K562 (cell line): ENCODE measurements around the gene CBY3. TPM values are rescaled to one million over a fixed set of nuclear protein-coding genes. Genes with fewer than 3 reads are reported as not detected.
A peak's percentile ranks its signal among the peaks of the same experiment; 100 is the strongest.

Experiments used
- CHD4 ChIP-seq: fragments of 200-600 bp; sonication (generic); IDR thresholded peaks from 3 replicates; pipeline ENCODE4 v1.6.1; 2012; ENCODE audit warnings: low read depth, mild to moderate bottlenecking, mixed read lengths, low read length, inconsistent platforms; ENCODE audit not compliant: insufficient read depth, insufficient replicate concordance, poor library complexity, severe bottlenecking
- DNMT1 ChIP-seq: fragments of 450-650 bp; IDR thresholded peaks from 2 replicates; pipeline ENCODE4 v1.6.1; 2016; ENCODE audit warnings: antibody characterized with exemption, mild to moderate bottlenecking
- FOXA3 ChIP-seq, 2 experiments: fragments of 450-650 bp in 1 of 2; sonication (generic) in 1 of 2; formaldehyde crosslinking; IDR thresholded peaks in 1 of 2; conservative IDR thresholded peaks in 1 of 2; 2 replicates each; pipeline versions ENCODE4 v1.4.0 to v1.8.0; 2020 to 2022; ENCODE audit warnings: mild to moderate bottlenecking in 2 of 2, missing genetic modification reagents in 1 of 2
- TEAD4 ChIP-seq, 2 experiments: sonication (generic) in 1 of 2; formaldehyde crosslinking in 1 of 2; IDR thresholded peaks; 2 replicates each; pipeline versions ENCODE4 v1.6.1 to v1.8.0; 2012 to 2022; ENCODE audit warnings: borderline replicate concordance in 1 of 2, inconsistent platforms in 1 of 2, low read length in 1 of 2, mild to moderate bottlenecking in 1 of 2, missing genetic modification reagents in 1 of 2
- TOE1 ChIP-seq, 2 experiments: fragments of 450-650 bp in 1 of 2; sonication (generic) in 1 of 2; formaldehyde crosslinking in 1 of 2; IDR thresholded peaks; 2 replicates each; pipeline versions ENCODE4 v1.7.1 to v1.8.0; 2016 to 2022; ENCODE audit warnings: borderline replicate concordance in 2 of 2, mild to moderate bottlenecking in 2 of 2, antibody characterized with exemption in 1 of 2, inconsistent platforms in 1 of 2, low read depth in 1 of 2, missing genetic modification reagents in 1 of 2, moderate library complexity in 1 of 2
- ZNF217 ChIP-seq: sonication (generic); formaldehyde crosslinking; IDR thresholded peaks from 2 replicates; pipeline ENCODE4 v1.8.0; 2022; ENCODE audit warnings: mild to moderate bottlenecking, missing genetic modification reagents
- ZNF609 ChIP-seq: sonication (generic); formaldehyde crosslinking; IDR thresholded peaks from 2 replicates; pipeline ENCODE4 v1.8.1; 2023; ENCODE audit warnings: missing genetic modification reagents, mild to moderate bottlenecking, borderline replicate concordance
- polyA plus RNA-seq, 8 experiments: library from polyadenylated mRNA; depleted of rRNA in 4 of 8; stranded (reverse) in 5 of 8; unstranded in 3 of 8; fragments of >200 nt; fragmentation: Nextera tagmentation in 2 of 8; fragmentation: Illumina TruSeq in 1 of 8; extraction: Ambion mirVana in 2 of 8; extraction: Trizol in 1 of 8; gene quantifications; 2 replicates each; pipeline versions ENCODE4 v1.2.1 to v1.2.3, GENCODE V29; 2011 to 2014; ENCODE audit warnings: inconsistent platforms in 1 of 8, missing spikeins in 1 of 8
- total RNA-seq, 7 experiments: library from RNA; depleted of rRNA in 6 of 7; stranded (reverse); fragments of >200 nt in 6 of 7; fragmentation: Illumina TruSeq in 2 of 7; extraction: Trizol in 2 of 7; gene quantifications; 2 replicates each; pipeline versions ENCODE4 v1.2.1 to v1.2.3, GENCODE V29; 2011 to 2021; ENCODE audit warnings: low replicate concordance in 1 of 7
- TF ChIP-seq, protein P1 (sequence below): sonication (generic); formaldehyde crosslinking; IDR thresholded peaks from 2 replicates; pipeline ENCODE4 v1.8.1; 2023; ENCODE audit warnings: mild to moderate bottlenecking, missing genetic modification reagents
- TF ChIP-seq, protein P2 (sequence below): sonication (generic); formaldehyde crosslinking; IDR thresholded peaks from 2 replicates; pipeline ENCODE4 v1.8.0; 2022; ENCODE audit warnings: mild to moderate bottlenecking, missing genetic modification reagents
- TF ChIP-seq, protein P3 (sequence below): sonication (generic); formaldehyde crosslinking; IDR thresholded peaks from 2 replicates; pipeline ENCODE4 v1.8.0; 2022; ENCODE audit warnings: mild to moderate bottlenecking, missing genetic modification reagents
- TF ChIP-seq, protein P4 (sequence below): sonication (generic); formaldehyde crosslinking; IDR thresholded peaks from 2 replicates; pipeline ENCODE4 v1.9.0; 2022; ENCODE audit warnings: mild to moderate bottlenecking, missing genetic modification reagents

The CBY3 gene
- total and polyA plus RNA-seq, 9 of the 15 experiments (the other 6 are each of a cell fraction or from before 2014, with no cell fraction given), result not detected

- TF ChIP-seq ZNF609 (peak; percentile 89), DNMT1 (no peak), FOXA3 (CRISPR knock-in tag; conservative IDR thresholded peaks at IDR 0.05 in 1 of 2, IDR thresholded peaks at IDR 0.05 in 1 of 2) (peak in 1 of 2 experiments; percentile 63; a peak in 1 of 4 replicates), ZNF217 (CRISPR knock-in tag) (no peak), TEAD4 (IDR thresholded peaks at IDR 0.05; ENCODE audit: low read length) (no peak), TEAD4 (CRISPR knock-in tag; IDR thresholded peaks at IDR 0.05; ENCODE audit: borderline replicate concordance) (peak; percentile 61; the same call in 1 of the 2 replicates), CHD4 (no peak), TOE1 (IDR thresholded peaks at IDR 0.05; ENCODE audit: borderline replicate concordance) (no peak), TOE1 (CRISPR knock-in tag; IDR thresholded peaks at IDR 0.05; ENCODE audit: borderline replicate concordance, low read depth) (peak; percentile 47; the same call in 1 of the 2 replicates)
- TF ChIP-seq, protein P1, sequence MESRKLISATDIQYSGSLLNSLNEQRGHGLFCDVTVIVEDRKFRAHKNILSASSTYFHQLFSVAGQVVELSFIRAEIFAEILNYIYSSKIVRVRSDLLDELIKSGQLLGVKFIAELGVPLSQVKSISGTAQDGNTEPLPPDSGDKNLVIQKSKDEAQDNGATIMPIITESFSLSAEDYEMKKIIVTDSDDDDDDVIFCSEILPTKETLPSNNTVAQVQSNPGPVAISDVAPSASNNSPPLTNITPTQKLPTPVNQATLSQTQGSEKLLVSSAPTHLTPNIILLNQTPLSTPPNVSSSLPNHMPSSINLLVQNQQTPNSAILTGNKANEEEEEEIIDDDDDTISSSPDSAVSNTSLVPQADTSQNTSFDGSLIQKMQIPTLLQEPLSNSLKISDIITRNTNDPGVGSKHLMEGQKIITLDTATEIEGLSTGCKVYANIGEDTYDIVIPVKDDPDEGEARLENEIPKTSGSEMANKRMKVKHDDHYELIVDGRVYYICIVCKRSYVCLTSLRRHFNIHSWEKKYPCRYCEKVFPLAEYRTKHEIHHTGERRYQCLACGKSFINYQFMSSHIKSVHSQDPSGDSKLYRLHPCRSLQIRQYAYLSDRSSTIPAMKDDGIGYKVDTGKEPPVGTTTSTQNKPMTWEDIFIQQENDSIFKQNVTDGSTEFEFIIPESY (CRISPR knock-in tag), result peak; percentile 97
- TF ChIP-seq, protein P2, sequence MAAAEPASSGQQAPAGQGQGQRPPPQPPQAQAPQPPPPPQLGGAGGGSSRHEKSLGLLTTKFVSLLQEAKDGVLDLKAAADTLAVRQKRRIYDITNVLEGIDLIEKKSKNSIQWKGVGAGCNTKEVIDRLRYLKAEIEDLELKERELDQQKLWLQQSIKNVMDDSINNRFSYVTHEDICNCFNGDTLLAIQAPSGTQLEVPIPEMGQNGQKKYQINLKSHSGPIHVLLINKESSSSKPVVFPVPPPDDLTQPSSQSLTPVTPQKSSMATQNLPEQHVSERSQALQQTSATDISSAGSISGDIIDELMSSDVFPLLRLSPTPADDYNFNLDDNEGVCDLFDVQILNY (CRISPR knock-in tag), result peak; percentile 95; the same call in 1 of the 2 replicates
- TF ChIP-seq, protein P3, sequence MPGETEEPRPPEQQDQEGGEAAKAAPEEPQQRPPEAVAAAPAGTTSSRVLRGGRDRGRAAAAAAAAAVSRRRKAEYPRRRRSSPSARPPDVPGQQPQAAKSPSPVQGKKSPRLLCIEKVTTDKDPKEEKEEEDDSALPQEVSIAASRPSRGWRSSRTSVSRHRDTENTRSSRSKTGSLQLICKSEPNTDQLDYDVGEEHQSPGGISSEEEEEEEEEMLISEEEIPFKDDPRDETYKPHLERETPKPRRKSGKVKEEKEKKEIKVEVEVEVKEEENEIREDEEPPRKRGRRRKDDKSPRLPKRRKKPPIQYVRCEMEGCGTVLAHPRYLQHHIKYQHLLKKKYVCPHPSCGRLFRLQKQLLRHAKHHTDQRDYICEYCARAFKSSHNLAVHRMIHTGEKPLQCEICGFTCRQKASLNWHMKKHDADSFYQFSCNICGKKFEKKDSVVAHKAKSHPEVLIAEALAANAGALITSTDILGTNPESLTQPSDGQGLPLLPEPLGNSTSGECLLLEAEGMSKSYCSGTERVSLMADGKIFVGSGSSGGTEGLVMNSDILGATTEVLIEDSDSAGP (CRISPR knock-in tag), result peak; percentile 80; the same call in 1 of the 2 replicates
- TF ChIP-seq, protein P4, sequence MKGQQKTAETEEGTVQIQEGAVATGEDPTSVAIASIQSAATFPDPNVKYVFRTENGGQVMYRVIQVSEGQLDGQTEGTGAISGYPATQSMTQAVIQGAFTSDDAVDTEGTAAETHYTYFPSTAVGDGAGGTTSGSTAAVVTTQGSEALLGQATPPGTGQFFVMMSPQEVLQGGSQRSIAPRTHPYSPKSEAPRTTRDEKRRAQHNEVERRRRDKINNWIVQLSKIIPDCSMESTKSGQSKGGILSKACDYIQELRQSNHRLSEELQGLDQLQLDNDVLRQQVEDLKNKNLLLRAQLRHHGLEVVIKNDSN, result peak; percentile 24; the same call in 1 of the 2 replicates
Observed at GRCh38 chr5:179679014-179679674, 1.7 kb downstream of the CBY3 start (continued).
